ENCODE data around the gene GATA5.
"Not testable (repeated sequence)": the region's sequence is repeated elsewhere in the genome, so short reads cannot be mapped to it uniquely, and the experiment has no call there.

GATA5 gene

DNA sequence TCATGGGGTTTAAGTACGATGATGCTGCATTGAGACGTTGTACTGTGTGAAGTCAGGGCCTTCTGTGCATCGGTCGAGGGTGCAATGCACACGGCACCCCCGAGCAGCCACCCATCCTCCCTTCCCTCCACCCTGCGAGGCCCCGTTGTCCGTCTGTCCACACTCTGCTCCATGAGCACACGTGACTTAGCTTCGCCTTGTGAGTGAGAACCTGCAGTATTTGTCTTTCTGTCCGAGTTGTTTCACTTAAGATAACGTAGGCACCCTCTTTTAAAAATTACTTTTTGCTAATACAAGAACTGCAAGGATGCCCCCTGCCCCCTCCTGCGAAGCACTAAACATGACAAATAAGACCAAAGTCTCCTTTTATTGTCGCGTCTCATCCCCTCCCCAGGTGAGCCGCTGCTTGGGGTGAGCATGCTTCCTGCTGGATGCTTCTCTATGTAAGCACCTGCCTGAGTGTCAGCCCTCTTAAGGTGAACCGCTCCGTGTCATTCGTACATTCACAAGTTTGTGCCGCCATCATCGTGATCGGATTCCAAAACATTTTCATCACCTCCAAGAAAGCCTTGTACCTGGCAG, 44.8 kb downstream of the GATA5 start:
- no peak for DNase-seq (ENCODE audit: low read depth, low spot score)

- no peak for DNase-seq (ENCODE audit: low read depth, low spot score)
These were observed 45.4 kb downstream of the GATA5 start for GRCh38 chr20:62430311-62430853.

DNA sequence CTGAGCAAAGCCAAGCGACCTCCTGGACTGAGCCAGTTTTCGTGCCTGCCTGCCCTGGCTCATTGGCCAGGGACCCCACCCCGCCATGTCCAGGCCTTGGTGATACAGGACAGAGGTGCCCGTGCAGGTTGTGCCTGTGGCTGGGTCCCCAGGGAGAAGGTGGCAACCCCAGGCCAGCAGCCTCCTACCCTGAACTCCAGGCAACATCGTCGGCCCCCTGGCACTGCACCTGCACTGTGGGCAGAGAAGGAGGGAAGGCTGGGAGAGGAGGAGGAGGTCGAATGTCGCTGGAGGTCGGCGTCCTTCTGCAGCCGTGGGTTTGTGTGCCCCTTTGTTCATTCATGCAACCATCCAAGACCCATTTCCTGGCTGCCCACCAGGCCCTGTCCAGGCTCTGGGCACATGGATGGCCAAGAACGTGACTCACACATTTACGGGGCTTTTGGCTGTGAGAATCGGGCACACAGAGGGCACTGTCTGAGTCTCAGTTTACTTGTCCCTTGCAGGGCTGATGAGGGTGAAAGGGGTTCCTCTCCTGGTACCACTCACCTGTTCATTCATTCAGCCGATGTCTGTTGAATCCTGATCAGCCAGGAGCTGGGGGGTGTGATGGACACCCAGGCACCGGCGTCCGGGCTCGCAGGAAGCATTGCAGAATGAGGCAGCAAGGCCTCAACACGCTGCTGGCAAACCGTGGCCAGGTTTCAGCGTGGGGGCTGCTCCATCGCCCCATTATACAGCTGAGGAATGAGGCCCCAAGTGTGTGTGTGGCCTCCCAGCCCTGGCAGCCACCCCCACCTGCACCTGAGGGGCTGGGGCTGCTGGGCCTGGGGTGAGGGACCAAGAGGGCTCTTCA, 46.1 kb downstream of the GATA5 start:
- DNase-seq (ENCODE audit: low read depth, low spot score): no peak

DNA sequence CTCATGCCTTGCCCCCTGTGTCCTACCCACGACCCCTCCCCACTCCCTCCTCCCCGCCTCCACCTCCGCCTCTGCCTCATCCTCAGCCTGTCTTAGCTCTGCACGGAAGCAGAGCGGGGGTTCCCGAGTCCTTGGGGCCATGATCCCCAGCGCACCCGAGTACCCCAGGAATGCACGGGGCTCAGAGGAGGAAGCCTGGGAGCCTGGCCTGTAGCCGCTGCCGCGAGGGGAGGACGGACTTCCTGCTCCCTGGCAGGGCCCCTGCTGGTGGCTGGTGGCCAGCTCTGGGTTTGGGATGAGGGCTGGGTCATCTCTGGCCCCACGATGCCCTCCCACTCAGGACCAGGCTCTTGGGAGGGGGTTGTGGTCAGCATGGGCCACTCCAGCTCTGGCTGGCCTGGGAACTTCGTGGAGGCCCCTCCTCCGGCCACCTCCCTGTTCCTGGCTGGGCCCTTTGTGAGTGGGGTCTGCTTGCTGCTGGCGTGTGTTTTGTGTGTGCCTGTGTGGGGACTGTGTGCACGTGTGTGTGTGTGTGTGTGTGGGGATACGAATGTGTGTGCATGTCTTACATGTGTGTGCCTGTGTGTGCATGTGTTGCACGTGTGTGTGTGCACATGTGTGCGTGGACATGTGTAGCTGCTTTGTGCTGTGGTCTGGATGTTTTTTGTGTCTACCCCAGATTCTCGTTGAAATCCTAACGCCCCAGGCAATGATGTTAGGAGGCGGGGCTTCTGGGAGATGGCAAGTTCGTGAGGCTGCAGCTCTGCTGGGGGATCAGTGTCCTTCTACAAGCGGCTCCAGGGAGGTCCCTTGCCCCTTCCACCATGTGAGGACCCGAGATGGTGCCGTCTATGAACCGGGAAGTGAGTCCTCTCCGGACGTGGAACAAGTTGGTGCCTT, 47.1 kb downstream of the GATA5 start:
- no peak for DNase-seq (ENCODE audit: low read depth, low spot score)

- DNase-seq (ENCODE audit: low read depth, low spot score): no peak
These were observed 47.8 kb downstream of the GATA5 start for GRCh38 chr20:62428002-62428372.

DNA sequence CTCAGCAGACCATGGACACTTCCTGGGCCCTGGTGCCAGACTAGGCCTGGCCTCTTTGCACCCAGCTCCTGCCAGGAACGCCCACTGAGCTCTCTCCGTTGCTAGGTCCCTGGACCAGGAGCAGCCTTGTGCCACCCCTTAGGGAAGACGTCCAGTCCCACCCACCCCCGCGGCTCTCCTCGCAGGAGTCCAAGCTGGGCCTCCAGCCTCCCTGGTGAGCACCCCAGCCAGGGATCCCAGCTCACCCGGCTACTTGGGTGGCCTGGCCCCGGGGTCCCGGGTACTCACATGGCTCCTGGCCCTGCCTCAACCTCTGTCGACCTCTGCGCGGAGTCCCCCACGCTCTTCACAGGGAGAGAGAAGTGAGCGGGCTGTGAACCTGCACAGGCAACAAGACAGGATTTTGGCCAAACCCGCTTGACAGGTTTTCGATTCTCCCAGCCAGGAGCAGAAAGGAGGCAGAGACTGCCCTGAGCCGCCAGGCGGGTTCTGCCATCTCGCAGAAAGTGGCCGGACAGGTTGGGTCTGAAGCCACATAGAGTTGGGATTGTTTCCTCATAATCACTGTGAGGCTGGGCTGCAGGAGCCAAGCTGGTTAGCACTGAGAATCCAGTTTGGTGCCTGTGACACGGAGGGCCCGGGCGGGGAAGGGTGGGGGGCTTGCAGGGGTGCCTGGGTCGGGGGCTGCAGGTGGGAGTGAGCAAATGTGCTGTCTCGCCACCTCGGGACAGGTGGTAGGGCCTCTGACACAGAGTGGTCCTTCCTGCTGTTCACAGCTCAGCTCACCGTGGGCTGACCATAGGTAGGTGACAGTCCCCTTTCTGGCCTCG, 48.4 kb downstream of the GATA5 start, which contains the start of gene RBBP8NL:
RBBP8NL (minus strand) TSS at position 368 of the 830 bp plus-strand sequence. CDS start 7,892 bp downstream, outside the sequence.
- DNase-seq (ENCODE audit: low read depth, low spot score): no peak

DNA sequence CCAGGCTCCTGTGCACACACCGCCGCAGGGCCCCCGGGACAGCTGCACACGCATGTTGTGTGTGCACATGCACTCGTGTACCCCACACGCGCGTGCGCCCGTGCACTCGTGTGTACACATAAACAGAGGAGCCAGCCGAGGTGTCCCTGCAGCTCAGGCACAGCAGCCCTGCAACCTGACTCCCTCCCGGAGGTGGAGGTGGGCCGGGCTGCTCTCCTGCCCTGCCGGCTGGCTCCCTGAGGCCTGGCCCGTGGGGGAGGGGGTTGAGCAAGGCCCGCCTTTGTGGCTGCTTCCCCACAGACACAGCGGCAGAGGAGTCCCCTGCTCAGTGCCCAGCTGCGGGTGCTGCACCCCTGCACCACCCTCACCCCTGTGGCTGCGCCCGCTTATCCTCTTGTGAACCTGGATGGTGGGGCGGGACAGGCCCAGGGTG, 49.1 kb downstream of the GATA5 start:
- DNase-seq (ENCODE audit: low read depth, low spot score): no peak

- not testable (repeated sequence) for DNase-seq (ENCODE audit: low read depth, low spot score)
These were observed 49.8 kb downstream of the GATA5 start for GRCh38 chr20:62426059-62426348.

- DNase-seq (ENCODE audit: low read depth, low spot score): no peak
These were observed 50.3 kb downstream of the GATA5 start for GRCh38 chr20:62425281-62426058.

DNA sequence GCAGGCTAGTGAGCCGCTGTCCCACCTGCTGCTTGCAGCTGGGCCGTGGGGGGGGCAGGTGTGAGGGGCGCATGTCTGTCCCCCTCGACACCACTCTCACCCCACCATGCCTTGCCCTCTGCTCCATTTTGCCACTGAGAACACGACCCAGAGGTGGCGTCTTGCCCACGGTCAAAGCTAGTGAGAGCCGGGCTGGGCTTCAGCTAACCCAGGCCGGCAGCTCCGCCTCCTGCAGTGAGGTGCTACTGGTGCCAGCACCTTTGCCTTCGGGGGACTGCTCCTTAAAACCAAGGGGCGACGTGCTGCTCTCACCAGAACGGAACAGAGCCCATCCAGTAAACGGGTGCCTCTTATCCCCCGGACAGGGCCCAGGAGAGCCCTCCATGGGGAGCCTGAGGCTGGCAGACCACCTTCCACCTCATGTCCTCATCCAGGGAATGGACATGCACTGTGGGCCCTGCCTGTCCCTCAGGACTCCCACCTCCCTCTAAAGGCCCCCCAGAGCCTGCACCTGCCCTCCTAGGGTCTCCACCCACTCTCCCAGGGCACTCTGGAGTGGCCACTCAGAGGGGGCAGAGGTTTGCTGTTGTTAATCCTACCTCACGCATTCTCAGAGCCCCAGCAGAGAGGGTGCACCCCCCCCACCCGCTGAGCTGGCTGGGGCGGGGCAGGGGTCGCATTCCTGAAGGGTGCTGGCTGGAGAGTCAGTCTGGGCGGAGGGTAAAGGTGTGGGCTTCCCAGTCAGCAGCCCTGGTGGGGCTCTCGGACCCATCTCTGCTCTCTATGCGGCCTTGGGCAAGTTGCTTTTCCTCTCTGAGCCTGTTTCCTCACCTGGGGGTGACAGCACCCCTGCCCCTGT, 51.3 kb downstream of the GATA5 start:
- DNase-seq (ENCODE audit: low read depth, low spot score): no peak

DNA sequence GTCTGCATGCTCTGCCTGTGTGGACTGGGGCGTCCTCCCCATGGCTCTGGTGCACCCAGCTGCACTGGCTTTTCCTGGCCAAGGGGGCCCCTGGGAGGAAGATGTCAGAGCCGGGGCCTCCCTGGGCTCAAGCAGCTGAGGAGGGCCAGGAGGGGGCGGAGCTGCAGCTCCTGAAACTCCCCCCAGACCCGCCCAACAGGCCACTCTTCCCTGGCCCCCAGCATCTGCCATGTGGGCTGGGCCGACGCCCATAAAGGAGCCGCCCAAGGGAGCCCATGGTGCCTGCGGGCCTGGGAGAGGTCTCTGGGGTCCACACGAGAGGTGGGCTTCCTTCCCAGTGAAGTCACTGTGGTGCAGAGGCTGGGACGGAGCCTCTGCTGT, 52.5 kb downstream of the GATA5 start:
- no peak for DNase-seq (ENCODE audit: low read depth, low spot score)

- DNase-seq (ENCODE audit: low read depth, low spot score): no peak
These were observed 53.0 kb downstream of the GATA5 start for GRCh38 chr20:62422636-62423325.

DNA sequence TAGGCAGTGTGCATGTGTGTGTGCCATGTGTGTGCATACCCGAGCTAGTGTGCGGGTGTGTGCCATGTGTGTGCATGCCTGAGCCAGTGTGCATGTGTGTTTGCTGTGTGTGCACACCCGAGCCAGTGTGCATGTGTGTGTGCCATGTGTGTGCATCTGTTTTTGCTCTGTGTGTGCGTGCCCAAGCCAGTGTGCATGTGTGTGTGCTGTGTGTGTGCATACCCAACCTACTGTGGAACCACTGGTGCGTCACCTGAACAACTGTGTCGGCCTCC, 54.1 kb downstream of the GATA5 start:
- DNase-seq (ENCODE audit: low read depth, low spot score): no peak

DNA sequence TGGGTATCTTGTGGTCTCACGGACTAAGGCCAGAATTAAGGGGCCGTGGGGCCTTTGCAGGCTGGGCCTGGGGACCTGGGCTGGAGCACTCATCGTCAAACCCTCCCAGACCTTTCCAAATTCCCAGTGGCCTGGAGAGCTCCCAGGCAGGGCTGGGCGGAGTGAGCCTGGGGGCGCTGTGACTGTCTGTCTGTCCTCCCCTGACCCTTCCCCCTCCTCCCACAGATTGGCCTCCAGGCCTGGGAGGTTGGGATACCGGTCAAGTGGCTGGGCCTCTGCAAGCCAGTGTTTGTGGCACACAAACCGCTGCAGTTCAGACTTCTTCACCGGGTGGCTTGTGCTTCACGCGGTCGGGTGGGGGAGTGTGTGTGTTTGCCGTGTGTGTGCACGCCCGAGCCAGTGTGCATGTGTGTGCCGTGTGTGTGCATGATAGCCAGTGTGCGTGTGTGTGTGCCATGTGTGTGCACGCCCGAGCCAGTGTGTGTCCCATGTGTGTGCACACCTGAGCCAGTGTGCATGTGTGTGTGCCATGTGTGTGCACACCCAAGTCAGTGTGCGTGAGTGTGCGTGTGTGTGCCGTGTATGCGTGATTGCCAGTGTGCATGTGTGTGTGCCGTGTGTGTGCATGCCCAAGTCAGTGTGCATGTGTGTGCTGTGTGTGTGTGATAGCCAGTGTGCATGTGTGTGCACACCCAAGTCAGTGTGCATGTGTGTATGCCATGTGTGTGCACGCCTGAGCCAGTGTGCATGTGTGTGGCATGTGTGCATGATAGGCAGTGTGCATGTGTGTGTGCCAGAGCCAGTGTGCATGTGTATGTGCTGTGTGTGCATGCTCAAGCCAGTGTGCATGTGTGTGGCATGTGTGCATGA, 54.7 kb downstream of the GATA5 start:
- DNase-seq (ENCODE audit: low read depth, low spot score): no peak

GRCh38 chr20:62419759-62420158, 56.0 kb downstream of the GATA5 start:
- no peak for DNase-seq (ENCODE audit: low read depth, low spot score)

DNA sequence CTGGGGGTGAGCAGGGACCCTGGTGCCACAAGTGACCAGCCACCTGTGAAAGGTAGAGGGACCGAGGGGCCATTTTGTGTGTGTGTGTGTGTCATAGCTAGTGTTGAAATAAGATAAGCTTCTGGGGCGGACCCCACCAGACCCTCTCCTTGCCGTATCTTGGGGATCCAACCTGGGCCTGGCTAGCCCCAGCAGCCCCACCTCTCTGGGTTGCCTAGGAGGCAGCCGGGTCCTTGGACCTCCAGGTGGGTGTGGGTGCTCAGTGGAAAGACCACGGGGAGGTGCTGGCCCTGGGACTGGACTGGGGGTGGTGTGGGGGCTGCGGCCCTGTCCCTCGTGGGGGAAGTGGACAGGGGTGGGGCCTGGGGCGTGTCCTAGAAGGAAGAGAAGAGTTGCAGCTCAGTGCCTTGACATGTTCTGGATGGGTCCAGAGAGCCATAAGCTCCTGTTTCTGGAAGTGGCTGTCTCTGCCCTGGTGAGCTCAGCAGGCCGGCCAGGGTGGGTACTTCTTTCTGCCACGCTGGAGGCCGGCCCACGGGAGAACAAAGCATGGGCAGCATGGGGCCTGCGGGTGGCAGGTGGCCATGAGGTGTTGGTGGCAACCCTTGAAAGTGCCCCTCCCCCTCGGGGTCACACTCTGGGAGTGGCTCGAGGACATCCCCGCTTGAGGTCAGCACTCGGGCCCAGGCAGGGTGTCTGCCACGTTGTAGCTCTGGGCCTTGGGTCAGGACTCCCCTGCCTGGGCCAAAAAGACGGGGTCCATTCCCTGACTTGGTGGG, 56.9 kb downstream of the GATA5 start:
- no peak for DNase-seq (ENCODE audit: low read depth, low spot score)

DNA sequence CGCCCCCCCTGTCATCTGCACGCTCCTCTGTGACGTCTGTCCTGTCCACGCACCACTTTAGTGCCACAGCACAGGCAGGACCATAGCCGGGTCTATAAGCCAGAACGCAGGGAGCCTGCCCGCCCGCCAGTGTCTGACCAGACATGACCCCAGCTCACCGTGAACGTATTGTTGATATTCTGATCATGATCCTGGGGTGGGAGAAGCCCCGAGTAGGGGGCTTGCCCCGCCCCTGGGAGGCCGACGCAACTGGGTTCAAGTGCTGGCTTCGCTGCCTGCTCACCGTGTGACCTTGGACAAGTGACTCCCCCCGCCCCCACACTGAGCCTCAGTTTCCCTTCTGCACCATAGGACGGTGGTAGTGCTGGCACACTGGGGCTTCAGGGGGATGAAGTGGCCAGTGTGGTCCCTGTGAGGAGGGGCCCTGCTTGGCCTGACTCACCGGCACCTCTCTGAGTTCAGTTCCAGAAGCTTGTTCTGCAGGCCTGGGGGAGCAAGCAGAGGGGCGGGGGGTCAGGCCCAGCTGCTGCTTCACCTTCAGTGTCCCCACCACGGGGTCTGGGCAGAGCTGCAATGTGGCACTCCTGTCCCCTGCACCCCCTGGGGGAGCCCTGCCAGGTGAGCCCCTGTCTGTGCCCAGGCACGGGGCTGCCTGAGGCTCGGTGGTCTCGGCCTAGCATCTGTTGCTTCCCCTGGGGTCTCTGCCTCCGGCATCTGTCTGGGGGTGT, 57.6 kb downstream of the GATA5 start:
- DNase-seq (ENCODE audit: low read depth, low spot score): no peak
